Measurements from ENCODE around the gene NFXL1.

NFXL1 gene

DNA sequence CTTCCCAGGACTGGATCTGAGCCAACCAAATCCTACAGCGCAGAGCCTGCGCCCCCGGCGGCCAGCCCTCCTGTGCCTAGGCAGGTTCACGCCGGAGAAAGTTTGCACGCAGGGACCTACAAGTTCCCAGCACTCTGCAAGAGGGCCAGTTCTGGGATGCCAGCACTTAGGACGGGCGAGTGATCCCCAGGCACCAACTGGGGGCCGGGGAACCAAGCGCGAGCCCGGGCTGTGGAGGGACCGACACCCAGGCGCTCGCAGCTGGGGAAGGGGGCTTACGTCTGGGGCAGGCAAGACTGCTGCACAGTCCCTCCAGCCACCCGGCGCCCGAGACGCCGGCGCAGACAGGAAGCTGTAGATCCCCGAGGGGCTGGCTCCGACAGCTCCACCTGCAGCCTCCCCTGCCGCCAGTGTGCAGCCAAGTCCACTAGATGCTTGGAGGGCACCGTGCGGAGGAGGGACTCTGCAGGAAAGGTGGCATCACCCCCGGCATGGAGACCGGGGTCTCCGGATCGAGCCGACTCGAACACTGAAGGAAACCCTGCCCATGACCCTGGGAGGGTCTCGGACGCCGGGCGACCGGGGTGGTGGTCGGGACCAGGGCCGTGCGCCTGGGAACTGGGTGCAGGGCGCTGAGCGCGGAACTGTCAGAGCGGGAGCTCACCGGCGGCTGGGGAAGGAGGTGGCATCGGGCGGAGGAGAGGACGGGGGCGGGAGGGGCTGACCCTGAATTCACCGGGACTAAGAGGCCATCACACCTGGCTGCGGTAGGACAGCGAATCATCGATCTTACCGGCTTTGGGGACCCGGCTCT lies 77.1 kb downstream of the NFXL1 start:
- peak in 1 of 2 donors; percentile 17 for DNase-seq (ENCODE audit: extremely low read depth in 1 of 2, low read depth in 1 of 2)

DNA sequence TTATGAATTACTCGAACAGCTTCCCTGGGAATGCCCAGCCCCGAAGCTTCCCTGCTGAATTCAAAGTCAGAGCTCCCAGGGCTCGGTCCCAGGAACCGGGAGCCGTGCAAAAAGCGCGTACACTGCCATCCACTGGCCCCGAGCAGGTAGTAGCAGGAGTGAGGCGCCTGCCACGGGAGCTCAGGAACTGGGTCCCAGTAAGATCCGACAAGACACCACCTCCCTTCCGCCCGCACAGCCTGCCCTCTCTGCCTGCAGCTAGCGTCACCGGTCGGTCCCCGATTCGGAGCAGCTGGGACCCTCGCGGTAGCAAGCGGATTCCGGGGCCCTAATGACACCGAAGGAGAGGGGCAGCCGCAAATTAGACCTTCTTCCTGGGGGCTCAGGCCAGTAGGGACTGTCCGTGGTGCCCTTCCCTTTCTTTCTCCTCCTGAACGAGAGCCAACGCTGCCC lies 77.7 kb downstream of the NFXL1 start:
- DNase-seq (ENCODE audit: extremely low read depth in 1 of 2, low read depth in 1 of 2): peak in 1 of 2 donors; percentile 24

DNA sequence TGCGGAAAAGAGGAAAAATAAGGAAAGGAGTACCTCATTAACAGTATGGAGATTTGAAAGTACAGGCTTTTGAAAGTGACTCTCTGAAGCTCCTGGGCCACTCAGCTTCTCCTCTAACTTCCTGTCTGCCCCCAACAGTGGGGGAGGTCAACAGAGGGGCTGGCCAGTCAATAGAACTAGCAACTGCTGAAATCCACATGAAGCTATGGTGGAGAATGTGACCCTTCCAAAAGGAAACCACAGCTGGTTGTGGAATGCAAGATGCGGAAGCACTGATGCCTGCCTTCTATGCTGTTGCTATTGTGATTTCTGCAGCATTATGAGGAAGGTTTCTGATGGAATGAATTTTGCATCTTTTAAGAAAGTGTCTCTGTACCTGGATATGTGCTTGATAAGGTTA lies 78.9 kb downstream of the NFXL1 start:
- DNase-seq (ENCODE audit: extremely low read depth in 1 of 2, low read depth in 1 of 2): no peak

DNA sequence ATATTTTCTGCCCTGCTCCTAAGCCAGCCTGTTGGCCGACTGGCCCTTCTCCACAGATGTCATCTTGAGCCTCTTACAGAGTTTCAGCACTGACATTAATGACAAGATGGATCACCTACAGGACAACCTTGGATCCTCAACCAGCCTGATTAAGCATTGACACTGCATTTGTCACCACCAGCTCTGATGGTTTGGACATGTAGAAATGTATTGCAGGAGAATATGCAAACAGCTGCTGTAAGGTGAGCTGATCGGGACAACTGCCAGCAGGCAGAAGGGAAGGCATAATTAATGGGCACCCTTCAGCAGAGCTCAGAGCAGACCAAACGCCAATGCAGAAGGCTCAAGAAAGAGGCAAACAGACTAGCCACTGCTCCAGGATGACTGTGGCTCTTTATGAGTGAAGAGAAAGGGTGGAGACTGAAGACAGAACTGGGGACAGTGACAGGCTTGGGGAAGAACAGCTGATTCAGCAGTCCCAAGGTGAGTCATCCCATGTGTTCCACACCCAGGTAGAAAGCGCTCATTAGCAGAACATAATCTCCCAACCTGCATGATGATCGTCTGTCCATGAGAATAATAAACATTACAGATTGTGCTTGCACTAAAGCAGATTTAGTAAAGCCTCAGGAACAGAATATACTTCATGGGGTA lies 83.2 kb downstream of the NFXL1 start:
- no peak for DNase-seq (ENCODE audit: extremely low read depth in 1 of 2, low read depth in 1 of 2)

DNA sequence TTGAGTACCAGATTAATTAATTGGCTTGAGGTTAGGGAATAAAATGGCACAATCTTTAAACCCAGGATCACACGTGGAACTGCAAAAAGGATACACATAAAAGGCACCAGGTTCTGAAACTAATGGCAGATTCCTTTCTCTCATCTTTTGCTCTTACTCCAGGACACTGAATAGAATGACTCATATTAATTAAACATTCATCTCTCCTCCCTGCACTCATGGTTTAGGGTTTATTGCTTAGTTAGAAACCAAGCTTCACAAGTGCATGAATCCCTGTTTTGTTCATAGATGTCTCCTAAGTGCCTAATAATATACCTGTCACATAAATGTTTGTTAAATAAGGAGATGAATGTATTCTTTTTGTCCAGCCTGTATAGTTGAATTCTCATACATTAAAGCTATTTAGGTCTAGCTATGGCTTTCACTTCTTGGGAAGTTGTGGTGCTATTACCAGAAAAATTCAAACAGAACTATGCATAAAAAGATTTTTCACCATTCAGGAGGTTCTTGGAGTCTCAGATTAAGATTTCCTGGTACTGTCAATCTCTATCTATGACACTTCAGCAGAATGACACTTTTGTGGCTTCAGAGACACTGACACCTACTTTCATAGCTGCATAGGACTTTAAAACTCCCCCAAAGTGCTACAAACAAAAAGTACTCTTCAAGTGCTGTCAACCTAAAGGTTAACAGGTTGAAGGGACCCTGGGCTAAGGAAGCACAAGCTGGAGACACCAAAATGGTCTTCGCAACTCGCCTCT lies 83.9 kb downstream of the NFXL1 start:
- no peak for DNase-seq (ENCODE audit: extremely low read depth in 1 of 2, low read depth in 1 of 2)

DNA sequence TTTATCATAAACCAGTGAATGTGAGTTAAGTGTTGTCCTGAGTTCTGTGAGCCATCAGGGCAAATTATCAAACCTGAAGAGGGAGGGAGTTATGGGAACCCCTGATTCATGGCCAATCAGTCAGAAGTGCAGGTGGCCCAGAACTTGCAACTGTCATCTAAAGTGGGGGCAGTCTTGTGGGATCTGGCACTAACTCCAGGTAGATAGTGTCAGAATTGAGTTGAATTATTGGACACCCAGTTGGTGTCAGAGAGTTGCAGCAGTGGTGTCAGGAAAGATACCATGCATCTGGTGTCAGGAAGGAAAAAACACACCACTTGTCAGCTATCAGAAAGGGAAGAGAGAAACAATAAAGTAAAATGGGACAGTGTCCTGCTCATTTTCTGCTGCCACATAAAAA lies 84.9 kb downstream of the NFXL1 start:
- no peak for DNase-seq (ENCODE audit: extremely low read depth in 1 of 2, low read depth in 1 of 2)

DNA sequence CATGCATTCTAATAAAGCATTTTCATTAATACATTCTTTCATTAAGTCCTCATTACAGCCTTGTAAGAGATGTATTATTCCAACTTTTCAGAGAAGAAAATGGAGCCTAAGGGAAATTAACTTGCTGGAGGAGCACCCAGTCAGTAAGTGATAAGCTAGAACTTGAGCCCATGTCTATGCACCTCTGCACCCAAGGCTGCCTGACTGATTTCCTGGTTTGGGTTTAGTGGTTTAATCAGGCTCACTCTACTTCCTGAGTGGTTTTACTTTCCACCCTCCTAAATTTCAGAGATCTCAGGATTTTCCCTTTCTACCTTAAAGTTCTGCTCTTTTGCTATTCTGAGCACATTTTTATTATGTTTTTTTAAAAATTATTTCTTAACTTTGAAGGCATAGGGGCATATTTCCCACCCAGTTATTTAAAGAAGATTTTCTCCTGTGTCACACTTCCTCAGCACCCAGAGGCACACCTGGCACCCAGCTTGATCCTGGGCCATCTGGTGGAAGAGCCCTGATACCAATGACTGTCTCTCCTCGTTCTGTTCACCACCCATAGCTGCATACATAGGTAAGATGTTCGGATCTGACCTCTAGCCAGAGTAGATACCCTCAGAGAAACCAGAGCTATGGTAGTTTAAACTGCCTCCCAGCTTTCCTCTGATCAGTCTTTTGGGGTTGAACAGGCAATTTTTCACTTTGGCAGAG lies 86.9 kb downstream of the NFXL1 start:
- no peak for DNase-seq (ENCODE audit: extremely low read depth in 1 of 2, low read depth in 1 of 2)

DNA sequence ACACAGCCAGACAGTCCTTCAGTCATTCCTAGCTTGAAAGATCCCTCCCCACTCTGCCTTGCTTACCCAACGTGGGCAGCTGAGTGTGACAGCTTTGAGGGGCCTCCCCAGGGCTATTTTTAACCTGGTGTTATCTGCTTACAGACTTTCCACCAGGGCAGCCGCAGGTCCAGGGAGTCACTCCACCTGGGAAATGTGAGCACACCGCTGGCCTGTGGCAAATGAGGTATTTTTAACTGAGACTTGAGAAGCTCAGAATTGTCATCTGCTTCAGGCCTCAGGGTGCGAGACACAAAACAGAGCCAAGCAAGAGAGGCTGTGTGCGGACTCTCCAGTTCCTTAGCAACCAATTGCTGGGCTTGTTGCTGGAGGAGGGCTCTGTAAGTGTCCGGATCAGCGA lies 89.5 kb downstream of the NFXL1 start:
- no peak for DNase-seq (ENCODE audit: extremely low read depth in 1 of 2, low read depth in 1 of 2)

DNA sequence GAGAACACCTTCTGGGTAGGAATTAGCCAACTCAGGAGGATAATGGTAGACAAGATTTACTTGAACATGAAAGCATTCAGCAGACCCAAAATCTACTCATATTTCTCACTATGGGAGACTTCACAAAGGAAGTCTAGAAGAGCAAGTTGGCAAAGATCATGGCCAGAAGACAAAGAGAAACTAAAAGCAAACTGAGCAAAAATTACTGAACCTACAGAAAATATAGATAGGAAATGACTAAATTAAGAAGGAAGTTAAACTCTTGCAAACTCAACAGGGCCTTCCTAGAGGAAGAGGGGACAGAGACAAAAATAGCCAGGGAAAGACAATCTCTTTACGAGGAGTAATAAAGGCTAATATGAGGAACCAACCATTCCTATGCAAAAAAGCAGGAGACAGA lies 95.2 kb downstream of the NFXL1 start:
- DNase-seq (ENCODE audit: extremely low read depth in 1 of 2, low read depth in 1 of 2): no peak

DNA sequence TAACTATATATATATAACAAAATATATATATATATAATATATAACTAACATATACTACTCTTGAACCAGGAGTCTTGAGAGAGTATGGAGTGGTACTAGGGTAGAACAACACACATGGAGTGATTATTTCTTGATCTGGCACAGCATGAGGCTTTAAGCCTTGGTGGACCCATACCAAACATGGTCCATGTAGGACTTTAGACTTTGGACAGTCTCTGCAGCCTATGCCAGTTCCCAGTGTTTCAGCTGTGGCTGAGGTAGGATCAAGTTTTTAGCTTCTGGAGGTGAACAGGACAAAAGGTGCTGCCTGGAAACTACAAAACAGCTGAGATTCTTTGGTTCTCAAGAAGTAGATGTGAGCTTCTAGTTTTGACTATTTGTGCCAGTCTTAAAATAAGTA lies 97.1 kb downstream of the NFXL1 start:
- DNase-seq (ENCODE audit: extremely low read depth in 1 of 2, low read depth in 1 of 2): no peak

DNA sequence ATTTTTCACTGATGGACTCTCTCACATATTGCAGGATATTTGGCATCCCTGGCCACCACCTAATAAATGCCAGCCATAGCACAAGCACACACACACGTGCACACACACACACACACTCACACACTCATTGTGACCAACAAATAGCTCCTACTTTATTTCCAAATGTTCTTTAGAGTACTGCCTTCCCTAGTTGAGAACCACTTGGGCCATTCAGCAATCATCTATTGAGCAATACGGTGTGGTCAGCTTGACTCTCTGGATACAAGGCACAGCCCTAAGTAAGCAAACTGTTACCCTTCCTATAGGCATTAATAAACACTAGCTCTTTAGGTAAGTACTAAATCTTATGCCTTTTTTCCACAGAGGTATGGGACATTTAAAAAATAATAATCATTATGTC lies 97.6 kb downstream of the NFXL1 start:
- DNase-seq (ENCODE audit: extremely low read depth in 1 of 2, low read depth in 1 of 2): no peak

DNA sequence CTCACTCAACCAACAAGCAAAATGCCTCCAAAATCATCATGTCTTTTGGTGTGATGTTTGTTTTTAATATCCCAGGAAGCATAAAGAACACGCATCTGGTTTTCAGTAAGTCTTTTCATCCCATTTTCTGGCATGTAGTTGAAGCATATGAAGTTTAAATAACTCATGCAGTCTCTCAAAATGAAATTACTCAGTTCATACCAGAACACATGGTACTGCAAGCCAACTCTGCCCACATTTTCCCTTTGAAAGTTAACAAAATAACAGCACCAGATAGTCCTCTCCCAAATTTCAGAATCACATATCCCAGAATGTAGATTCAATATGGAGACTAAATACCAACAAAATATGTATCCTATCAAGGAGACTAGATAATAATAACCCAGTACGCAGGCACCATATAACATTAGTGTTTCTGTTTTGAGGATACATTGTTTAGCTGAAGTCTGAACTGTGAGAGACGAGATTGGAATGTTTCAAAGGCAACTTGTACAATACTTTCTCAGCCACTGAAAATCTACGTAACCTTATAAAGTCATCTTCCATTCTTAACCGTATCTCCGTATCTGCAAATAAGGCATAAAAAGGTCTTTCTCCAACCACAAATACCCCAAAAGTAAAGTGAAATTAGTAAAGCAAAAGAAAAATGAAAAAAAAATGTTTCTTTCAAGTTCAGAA lies 99.6 kb downstream of the NFXL1 start:
- DNase-seq (ENCODE audit: extremely low read depth in 1 of 2, low read depth in 1 of 2): no peak

DNA sequence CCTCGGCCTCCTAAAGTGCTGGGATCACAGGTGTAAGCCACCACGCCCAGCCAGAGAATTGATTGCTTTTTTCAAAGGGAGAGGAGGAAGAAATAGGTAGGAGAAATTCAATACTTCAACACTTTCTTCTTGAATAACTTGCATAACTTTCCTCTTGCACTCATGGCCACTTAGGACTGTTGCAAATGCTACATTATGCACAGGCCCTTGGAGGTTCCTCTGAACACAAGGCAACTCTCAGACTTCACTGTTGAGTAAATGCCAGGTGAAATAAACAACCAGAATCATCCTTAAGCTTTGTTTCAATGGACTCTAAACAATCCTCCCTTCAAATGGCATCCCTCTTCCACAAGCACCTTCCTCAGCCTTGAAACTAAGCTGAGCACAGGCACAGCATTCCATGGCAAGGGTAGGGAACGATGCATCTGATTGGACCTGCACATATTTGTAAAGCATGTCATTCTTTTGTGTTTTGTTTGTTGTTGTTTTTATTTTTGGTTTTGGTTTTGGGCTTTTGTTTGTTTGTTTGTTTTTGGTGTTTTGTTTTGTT lies 104.7 kb downstream of the NFXL1 start:
- no peak for DNase-seq (ENCODE audit: extremely low read depth in 1 of 2, low read depth in 1 of 2)

DNA sequence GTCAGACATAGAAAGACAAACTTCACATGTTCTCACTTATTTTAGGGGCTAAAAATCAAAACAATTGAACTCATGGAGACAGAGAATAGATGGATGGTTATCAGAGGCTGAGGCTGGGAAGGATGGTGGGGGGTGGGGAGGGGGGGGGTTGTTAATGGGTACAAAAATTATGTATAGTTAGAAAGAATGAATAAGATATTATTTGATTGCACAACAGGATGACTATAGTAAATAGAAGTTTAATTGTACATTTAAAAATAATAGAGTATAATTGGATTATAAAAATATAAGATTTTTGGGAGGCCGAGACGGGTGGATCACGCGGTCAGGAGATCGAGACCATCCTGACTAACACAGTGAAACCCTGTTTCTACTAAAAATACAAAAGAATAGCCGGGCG lies 109.8 kb downstream of the NFXL1 start:
- DNase-seq (ENCODE audit: extremely low read depth in 1 of 2, low read depth in 1 of 2): no peak

DNA sequence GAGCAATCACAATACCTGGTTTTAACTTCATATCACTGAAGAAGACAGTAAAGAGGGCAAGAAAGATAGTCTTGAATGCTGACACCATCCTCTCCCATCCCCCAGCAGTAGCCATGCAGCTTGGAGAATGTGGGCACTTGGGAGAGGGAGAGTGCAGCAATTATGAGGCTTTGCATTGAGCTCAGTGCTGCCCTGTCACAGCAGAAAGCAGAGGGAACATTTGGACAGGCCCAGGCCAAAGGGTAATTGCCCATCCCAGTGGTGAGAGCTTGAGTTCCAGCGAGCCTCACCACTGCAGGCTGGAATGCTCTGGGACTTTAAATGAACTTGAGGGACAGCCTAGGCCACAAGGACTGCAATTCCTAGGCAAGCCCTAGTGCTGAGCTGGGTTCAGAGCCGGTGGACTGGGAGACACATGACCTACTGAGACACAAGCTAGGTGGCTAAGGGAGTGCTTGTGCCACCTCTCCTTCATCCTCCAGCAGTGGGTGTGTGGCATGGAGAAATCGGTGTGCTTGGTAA lies 112.8 kb downstream of the NFXL1 start:
- no peak for DNase-seq (ENCODE audit: extremely low read depth in 1 of 2, low read depth in 1 of 2)

DNA sequence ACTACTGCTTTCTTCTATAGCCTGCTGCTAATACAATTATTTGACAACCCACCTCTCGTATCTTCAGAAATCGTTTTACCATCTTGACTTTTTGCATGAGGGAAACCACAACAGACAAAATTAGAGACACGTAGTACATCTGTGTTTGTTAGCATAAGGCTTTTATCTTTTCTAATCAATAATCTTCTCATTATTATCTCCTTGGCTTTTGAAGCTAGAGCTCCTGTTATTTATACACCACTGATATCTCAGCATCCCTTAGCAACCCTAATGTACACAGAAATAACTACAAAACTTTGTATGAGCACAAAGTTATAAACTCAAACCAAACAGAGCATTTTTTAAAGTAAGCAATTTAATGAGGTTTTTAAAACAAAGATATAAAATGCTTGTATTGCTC lies 116.2 kb downstream of the NFXL1 start:
- no peak for DNase-seq (ENCODE audit: extremely low read depth in 1 of 2, low read depth in 1 of 2)

Measured in activated CD8-positive, alpha-beta memory T cell treated with anti-CD3 and anti-CD28 coated beads for 1 hour (primary cell).